T-helper 1 cell treated with Interleukin-12 subunit alpha and Interleukin-12 subunit beta and Interleukin-4 antibody, amounts not matched to agents 30 μg/mL and 1 μg/mL, for 36 hours (primary cell): Measurements from ENCODE around the gene LAMA5.

Experiments used
- H3K27ac Mint-ChIP-seq: one replicate; pipeline ENCODE4 v1.8.0; 2021; ENCODE audit warnings: mild to moderate bottlenecking, mixed read lengths
- H3K27me3 Mint-ChIP-seq: one replicate; pipeline ENCODE4 v1.8.0; 2021; ENCODE audit warnings: low read depth, mixed read lengths
- H3K36me3 Mint-ChIP-seq: one replicate; pipeline ENCODE4 v1.8.0; 2021; ENCODE audit warnings: low read depth, mixed read lengths
- H3K4me1 Mint-ChIP-seq: one replicate; pipeline ENCODE4 v1.8.0; 2021; ENCODE audit warnings: low read depth, mixed read lengths
- H3K4me3 Mint-ChIP-seq: one replicate; pipeline ENCODE4 v1.8.0; 2021; ENCODE audit warnings: mild to moderate bottlenecking, moderate library complexity, mixed read lengths
- H3K9me3 Mint-ChIP-seq: one replicate; pipeline ENCODE4 v1.8.0; 2021; ENCODE audit warnings: mixed read lengths

LAMA5 gene

GRCh38 chr20:62347151-62347404 is 20.0 kb downstream of the LAMA5 start:
- H3K4me3 Mint-ChIP-seq = no peak overlapping the region
- H3K9me3 Mint-ChIP-seq = peaks cover 9% of the 10 kb centered on the region
- peaks cover 4% of the 10 kb centered on the region for H3K36me3 Mint-ChIP-seq
- H3K27ac Mint-ChIP-seq = no peak overlapping the region
- H3K27me3 Mint-ChIP-seq = peaks cover 4% of the 10 kb centered on the region
- H3K4me1 Mint-ChIP-seq = peaks cover 2% of the 10 kb centered on the region

- Mint-ChIP-seq H3K4me3 (no peak overlapping the region), H3K36me3 (peaks cover 4% of the 10 kb centered on the region)
These were observed 20.5 kb downstream of the LAMA5 start for GRCh38 chr20:62346398-62347150.

GRCh38 chr20:62345681-62346370 is 21.3 kb downstream of the LAMA5 start:
- peaks cover 4% of the 10 kb centered on the region for H3K36me3 Mint-ChIP-seq
- H3K27ac Mint-ChIP-seq = no peak overlapping the region
- peaks cover 4% of the 10 kb centered on the region for H3K27me3 Mint-ChIP-seq
- H3K4me3 Mint-ChIP-seq = no peak overlapping the region
- H3K9me3 Mint-ChIP-seq = peaks cover 9% of the 10 kb centered on the region
- peaks cover 2% of the 10 kb centered on the region for H3K4me1 Mint-ChIP-seq

More at GRCh38 chr20:62346398-62347150, 20.5 kb downstream of the LAMA5 start:
- Mint-ChIP-seq H3K9me3 (peaks cover 9% of the 10 kb centered on the region), H3K4me1 (peaks cover 2% of the 10 kb centered on the region), H3K27me3 (peaks cover 4% of the 10 kb centered on the region), H3K27ac (no peak overlapping the region)

- Mint-ChIP-seq H3K27ac (no peak overlapping the region), H3K27me3 (peaks cover 4% of the 10 kb centered on the region), H3K4me1 (peaks cover 2% of the 10 kb centered on the region), H3K9me3 (peaks cover 9% of the 10 kb centered on the region), H3K36me3 (peaks cover 4% of the 10 kb centered on the region), H3K4me3 (no peak overlapping the region)
These were observed 22.3 kb downstream of the LAMA5 start for GRCh38 chr20:62344782-62345181.

GRCh38 chr20:62344092-62344491 is 23.0 kb downstream of the LAMA5 start:
- peaks cover 2% of the 10 kb centered on the region for H3K36me3 Mint-ChIP-seq
- peaks cover 2% of the 10 kb centered on the region for H3K4me1 Mint-ChIP-seq
- H3K9me3 Mint-ChIP-seq = peaks cover 5% of the 10 kb centered on the region
- H3K27me3 Mint-ChIP-seq = peaks cover 4% of the 10 kb centered on the region
- H3K4me3 Mint-ChIP-seq = no peak overlapping the region
- no peak overlapping the region for H3K27ac Mint-ChIP-seq

- H3K4me3 Mint-ChIP-seq = no peak overlapping the region
These were observed 24.2 kb downstream of the LAMA5 start for GRCh38 chr20:62342910-62343309.

GRCh38 chr20:62339647-62340062 is 27.5 kb downstream of the LAMA5 start:
- Mint-ChIP-seq H3K9me3 (no peaks in the 10 kb centered on the region), H3K4me1 (no peaks in the 10 kb centered on the region), H3K27ac (no peak overlapping the region), H3K27me3 (peaks cover 4% of the 10 kb centered on the region), H3K36me3 (no peaks in the 10 kb centered on the region), H3K4me3 (no peak overlapping the region)

More at GRCh38 chr20:62342910-62343309, 24.2 kb downstream of the LAMA5 start:
- H3K36me3 Mint-ChIP-seq = no peaks in the 10 kb centered on the region
- no peak overlapping the region for H3K27ac Mint-ChIP-seq
- H3K4me1 Mint-ChIP-seq = no peaks in the 10 kb centered on the region
- peaks cover 4% of the 10 kb centered on the region for H3K27me3 Mint-ChIP-seq
- no peaks in the 10 kb centered on the region for H3K9me3 Mint-ChIP-seq

GRCh38 chr20:62338294-62338620 is 28.9 kb downstream of the LAMA5 start:
- H3K36me3 Mint-ChIP-seq = no peaks in the 10 kb centered on the region
- H3K4me3 Mint-ChIP-seq = no peak overlapping the region
- H3K27ac Mint-ChIP-seq = no peak overlapping the region
- no peaks in the 10 kb centered on the region for H3K4me1 Mint-ChIP-seq
- peaks cover 3% of the 10 kb centered on the region for H3K27me3 Mint-ChIP-seq
- H3K9me3 Mint-ChIP-seq = no peaks in the 10 kb centered on the region

GRCh38 chr20:62337558-62338293 is 29.4 kb downstream of the LAMA5 start:
- Mint-ChIP-seq H3K9me3 (no peaks in the 10 kb centered on the region), H3K27me3 (no peaks in the 10 kb centered on the region), H3K36me3 (no peaks in the 10 kb centered on the region), H3K27ac (no peak overlapping the region), H3K4me3 (no peak overlapping the region), H3K4me1 (no peaks in the 10 kb centered on the region)

- no peaks in the 10 kb centered on the region for H3K27me3 Mint-ChIP-seq
- no peaks in the 10 kb centered on the region for H3K4me1 Mint-ChIP-seq
- no peaks in the 10 kb centered on the region for H3K36me3 Mint-ChIP-seq
- no peak overlapping the region for H3K4me3 Mint-ChIP-seq
- no peak overlapping the region for H3K27ac Mint-ChIP-seq
- no peaks in the 10 kb centered on the region for H3K9me3 Mint-ChIP-seq
These were observed 30.1 kb downstream of the LAMA5 start for GRCh38 chr20:62336775-62337557.

- Mint-ChIP-seq H3K4me1 (no peaks in the 10 kb centered on the region), H3K27me3 (no peaks in the 10 kb centered on the region), H3K9me3 (no peaks in the 10 kb centered on the region), H3K27ac (no peak overlapping the region), H3K36me3 (no peaks in the 10 kb centered on the region), H3K4me3 (no peak overlapping the region)
These were observed 30.8 kb downstream of the LAMA5 start for GRCh38 chr20:62336329-62336728.

GRCh38 chr20:62335532-62335931 is 31.6 kb downstream of the LAMA5 start:
- Mint-ChIP-seq H3K4me1 (no peaks in the 10 kb centered on the region), H3K27ac (no peak overlapping the region)

GRCh38 chr20:62334881-62335280 is 32.2 kb downstream of the LAMA5 start:
- Mint-ChIP-seq H3K4me3 (no peak overlapping the region), H3K36me3 (no peaks in the 10 kb centered on the region), H3K27me3 (no peaks in the 10 kb centered on the region), H3K9me3 (no peaks in the 10 kb centered on the region), H3K27ac (no peak overlapping the region), H3K4me1 (no peaks in the 10 kb centered on the region)

More at GRCh38 chr20:62335532-62335931, 31.6 kb downstream of the LAMA5 start:
- H3K4me3 Mint-ChIP-seq = no peak overlapping the region
- no peaks in the 10 kb centered on the region for H3K36me3 Mint-ChIP-seq
- H3K9me3 Mint-ChIP-seq = no peaks in the 10 kb centered on the region
- no peaks in the 10 kb centered on the region for H3K27me3 Mint-ChIP-seq

- Mint-ChIP-seq H3K27me3 (no peaks in the 10 kb centered on the region), H3K27ac (no peak overlapping the region), H3K9me3 (no peaks in the 10 kb centered on the region), H3K4me1 (no peaks in the 10 kb centered on the region), H3K36me3 (no peaks in the 10 kb centered on the region), H3K4me3 (no peak overlapping the region)
These were observed 33.1 kb downstream of the LAMA5 start for GRCh38 chr20:62333820-62334595.
